ENCODE results near the gene GCH1.
A peak's percentile ranks its signal among the peaks of the same experiment; 100 is the strongest.
"Not testable (repeated sequence)": the region's sequence is repeated elsewhere in the genome, so short reads cannot be mapped to it uniquely, and the experiment has no call there.

GCH1 gene

GRCh38 chr14:54906075-54906474 is 3.4 kb upstream of the GCH1 start:
- H3K9me3 ChIP-seq (ENCODE audit: control insufficient read depth, low read depth, low read length), result no peaks in the 10 kb centered on the region
- no peak overlapping the region for H3K9ac ChIP-seq (ENCODE audit: low read length)
- H3K36me3 ChIP-seq (ENCODE audit: control insufficient read depth, low read depth, low read length), result no peaks in the 10 kb centered on the region
- peaks cover 21% of the 10 kb centered on the region for H3K27me3 ChIP-seq (ENCODE audit: control insufficient read depth, insufficient read depth, low read length)
- no peak overlapping the region for H3K4me3 ChIP-seq (ENCODE audit: low read length)
- no peaks in the 10 kb centered on the region for H3K4me1 ChIP-seq (ENCODE audit: control insufficient read depth, low read depth, low read length)
- no peak overlapping the region for H3K27ac ChIP-seq (ENCODE audit: low read length)

- peaks cover 30% of the 10 kb centered on the region for H3K27me3 ChIP-seq (ENCODE audit: control insufficient read depth, insufficient read depth, low read length)
- H3K4me1 ChIP-seq (ENCODE audit: control insufficient read depth, low read depth, low read length), result no peaks in the 10 kb centered on the region
- H3K9ac ChIP-seq (ENCODE audit: low read length), result peak overlapping the region; percentile 48
- H3K9me3 ChIP-seq (ENCODE audit: control insufficient read depth, low read depth, low read length), result no peaks in the 10 kb centered on the region
- H3K36me3 ChIP-seq (ENCODE audit: control insufficient read depth, low read depth, low read length), result no peaks in the 10 kb centered on the region
- H3K4me3 ChIP-seq (ENCODE audit: low read length), result peak overlapping the region; percentile 70
- H3K27ac ChIP-seq (ENCODE audit: low read length), result no peak overlapping the region
Measured at GRCh38 chr14:54902143-54902520, 494 bp downstream of the GCH1 start.

- no peaks in the 10 kb centered on the region for H3K9me3 ChIP-seq (ENCODE audit: control insufficient read depth, low read depth, low read length)
- H3K4me3 ChIP-seq (ENCODE audit: low read length), result peak overlapping the region; percentile 70
- H3K27me3 ChIP-seq (ENCODE audit: control insufficient read depth, insufficient read depth, low read length), result peaks cover 30% of the 10 kb centered on the region
- peak overlapping the region; percentile 48 for H3K9ac ChIP-seq (ENCODE audit: low read length)
- H3K27ac ChIP-seq (ENCODE audit: low read length), result no peak overlapping the region
- no peaks in the 10 kb centered on the region for H3K36me3 ChIP-seq (ENCODE audit: control insufficient read depth, low read depth, low read length)
- no peaks in the 10 kb centered on the region for H3K4me1 ChIP-seq (ENCODE audit: control insufficient read depth, low read depth, low read length)
Measured at GRCh38 chr14:54901380-54902142, 1.1 kb downstream of the GCH1 start.

GRCh38 chr14:54899573-54899972 is 3.1 kb downstream of the GCH1 start:
- Histone ChIP-seq H3K36me3 (ENCODE audit: control insufficient read depth, low read depth, low read length) (no peaks in the 10 kb centered on the region), H3K9ac (ENCODE audit: low read length) (no peak overlapping the region), H3K27me3 (ENCODE audit: control insufficient read depth, insufficient read depth, low read length) (peaks cover 30% of the 10 kb centered on the region), H3K9me3 (ENCODE audit: control insufficient read depth, low read depth, low read length) (no peaks in the 10 kb centered on the region), H3K4me3 (ENCODE audit: low read length) (no peak overlapping the region), H3K4me1 (ENCODE audit: control insufficient read depth, low read depth, low read length) (no peaks in the 10 kb centered on the region), H3K27ac (ENCODE audit: low read length) (no peak overlapping the region)

- H3K27ac ChIP-seq (ENCODE audit: low read length); H3K4me1 ChIP-seq (ENCODE audit: control insufficient read depth, low read depth, low read length); H3K36me3 ChIP-seq (ENCODE audit: control insufficient read depth, low read depth, low read length); H3K4me3 ChIP-seq (ENCODE audit: low read length); H3K9me3 ChIP-seq (ENCODE audit: control insufficient read depth, low read depth, low read length); H3K9ac ChIP-seq (ENCODE audit: low read length): not testable (repeated sequence)
- H3K27me3 ChIP-seq (ENCODE audit: control insufficient read depth, insufficient read depth, low read length), result peaks cover 23% of the 10 kb centered on the region
Measured at GRCh38 chr14:54897809-54898555, 4.6 kb downstream of the GCH1 start.

- peaks cover 6% of the 10 kb centered on the region for H3K27me3 ChIP-seq (ENCODE audit: control insufficient read depth, insufficient read depth, low read length)
- no peak overlapping the region for H3K9ac ChIP-seq (ENCODE audit: low read length)
- H3K4me3 ChIP-seq (ENCODE audit: low read length), result no peak overlapping the region
- H3K27ac ChIP-seq (ENCODE audit: low read length), result no peak overlapping the region
- no peaks in the 10 kb centered on the region for H3K36me3 ChIP-seq (ENCODE audit: control insufficient read depth, low read depth, low read length)
- H3K9me3 ChIP-seq (ENCODE audit: control insufficient read depth, low read depth, low read length), result no peaks in the 10 kb centered on the region
- H3K4me1 ChIP-seq (ENCODE audit: control insufficient read depth, low read depth, low read length), result peaks cover 4% of the 10 kb centered on the region
Measured at GRCh38 chr14:54895683-54896082, 6.9 kb downstream of the GCH1 start.

GRCh38 chr14:54894995-54895394 is 7.6 kb downstream of the GCH1 start:
- no peak overlapping the region for H3K4me3 ChIP-seq (ENCODE audit: low read length)
- H3K9me3 ChIP-seq (ENCODE audit: control insufficient read depth, low read depth, low read length), result no peaks in the 10 kb centered on the region
- peaks cover 4% of the 10 kb centered on the region for H3K4me1 ChIP-seq (ENCODE audit: control insufficient read depth, low read depth, low read length)
- H3K27me3 ChIP-seq (ENCODE audit: control insufficient read depth, insufficient read depth, low read length), result no peaks in the 10 kb centered on the region
- H3K36me3 ChIP-seq (ENCODE audit: control insufficient read depth, low read depth, low read length), result no peaks in the 10 kb centered on the region
- no peak overlapping the region for H3K9ac ChIP-seq (ENCODE audit: low read length)
- no peak overlapping the region for H3K27ac ChIP-seq (ENCODE audit: low read length)

- peaks cover 4% of the 10 kb centered on the region for H3K4me1 ChIP-seq (ENCODE audit: control insufficient read depth, low read depth, low read length)
- H3K36me3 ChIP-seq (ENCODE audit: control insufficient read depth, low read depth, low read length), result no peaks in the 10 kb centered on the region
- no peak overlapping the region for H3K27ac ChIP-seq (ENCODE audit: low read length)
- no peak overlapping the region for H3K9ac ChIP-seq (ENCODE audit: low read length)
- no peak overlapping the region for H3K4me3 ChIP-seq (ENCODE audit: low read length)
- no peaks in the 10 kb centered on the region for H3K27me3 ChIP-seq (ENCODE audit: control insufficient read depth, insufficient read depth, low read length)
- no peaks in the 10 kb centered on the region for H3K9me3 ChIP-seq (ENCODE audit: control insufficient read depth, low read depth, low read length)
Measured at GRCh38 chr14:54893151-54893760, 9.4 kb downstream of the GCH1 start.

GRCh38 chr14:54891471-54892245 is 11.0 kb downstream of the GCH1 start:
- Histone ChIP-seq H3K9me3 (ENCODE audit: control insufficient read depth, low read depth, low read length) (no peaks in the 10 kb centered on the region), H3K36me3 (ENCODE audit: control insufficient read depth, low read depth, low read length) (no peaks in the 10 kb centered on the region), H3K27me3 (ENCODE audit: control insufficient read depth, insufficient read depth, low read length) (no peaks in the 10 kb centered on the region), H3K4me1 (ENCODE audit: control insufficient read depth, low read depth, low read length) (peaks cover 4% of the 10 kb centered on the region), H3K27ac (ENCODE audit: low read length) (no peak overlapping the region), H3K4me3 (ENCODE audit: low read length) (no peak overlapping the region), H3K9ac (ENCODE audit: low read length) (no peak overlapping the region)

GRCh38 chr14:54890788-54891187 is 11.8 kb downstream of the GCH1 start:
- Histone ChIP-seq H3K36me3 (ENCODE audit: control insufficient read depth, low read depth, low read length) (no peaks in the 10 kb centered on the region), H3K4me3 (ENCODE audit: low read length) (no peak overlapping the region), H3K27me3 (ENCODE audit: control insufficient read depth, insufficient read depth, low read length) (no peaks in the 10 kb centered on the region), H3K27ac (ENCODE audit: low read length) (no peak overlapping the region), H3K4me1 (ENCODE audit: control insufficient read depth, low read depth, low read length) (peaks cover 4% of the 10 kb centered on the region), H3K9me3 (ENCODE audit: control insufficient read depth, low read depth, low read length) (no peaks in the 10 kb centered on the region), H3K9ac (ENCODE audit: low read length) (no peak overlapping the region)

GRCh38 chr14:54889919-54890318 is 12.7 kb downstream of the GCH1 start:
- H3K4me1 ChIP-seq (ENCODE audit: control insufficient read depth, low read depth, low read length), result peaks cover 4% of the 10 kb centered on the region
- H3K9me3 ChIP-seq (ENCODE audit: control insufficient read depth, low read depth, low read length), result no peaks in the 10 kb centered on the region
- H3K9ac ChIP-seq (ENCODE audit: low read length), result no peak overlapping the region
- no peaks in the 10 kb centered on the region for H3K36me3 ChIP-seq (ENCODE audit: control insufficient read depth, low read depth, low read length)
- no peak overlapping the region for H3K27ac ChIP-seq (ENCODE audit: low read length)
- no peaks in the 10 kb centered on the region for H3K27me3 ChIP-seq (ENCODE audit: control insufficient read depth, insufficient read depth, low read length)
- no peak overlapping the region for H3K4me3 ChIP-seq (ENCODE audit: low read length)
